K562 (cell line): ENCODE results near the gene HIPK2. TPM values are rescaled to one million over a fixed set of nuclear protein-coding genes. Genes with fewer than 3 reads are reported as not detected.
A peak's percentile ranks its signal among the peaks of the same experiment; 100 is the strongest.

Experiments used
- CREB3L1 ChIP-seq: fragments of 450-650 bp; IDR thresholded peaks from 2 replicates; pipeline ENCODE4 v1.6.1; 2014; ENCODE audit warnings: low read depth, mild to moderate bottlenecking, moderate library complexity, borderline replicate concordance
- ETV6 ChIP-seq, 3 experiments: fragments of 150-350 bp in 1 of 3; sonication (generic) in 1 of 3; formaldehyde crosslinking in 1 of 3; IDR thresholded peaks; 2 replicates each; pipeline versions ENCODE4 v1.6.1 to v1.8.0; 2014 to 2022; ENCODE audit warnings: borderline replicate concordance in 2 of 3, low read depth in 2 of 3, antibody characterized with exemption in 1 of 3, low read length in 1 of 3, mild to moderate bottlenecking in 1 of 3, missing genetic modification reagents in 1 of 3
- HLTF ChIP-seq: fragments of 450-650 bp; IDR thresholded peaks from 2 replicates; pipeline ENCODE4 v1.6.1; 2016
- POLR2B ChIP-seq: fragments of 450-650 bp; IDR thresholded peaks from 2 replicates; pipeline ENCODE4 v1.6.1; 2018; ENCODE audit warnings: low read depth; ENCODE audit not compliant: partially characterized antibody
- SNRNP70 ChIP-seq: fragments of 200-400 bp; formaldehyde crosslinking; optimal IDR thresholded peaks from 2 replicates; pipeline ENCODE3; 2017; ENCODE audit warnings: low read depth, low read length
- TEAD2 ChIP-seq: fragments of 450-650 bp; IDR thresholded peaks from 2 replicates; pipeline ENCODE4 v1.6.1; 2016; ENCODE audit warnings: missing genetic modification characterization, control low read depth, missing compliant biosample characterization
- ZNF184 ChIP-seq: sonication (generic); formaldehyde crosslinking; IDR thresholded peaks from 2 replicates; pipeline ENCODE4 v1.5.0; 2020; ENCODE audit warnings: missing genetic modification reagents
- ZNF518B ChIP-seq: fragments of 250-450 bp; sonication (Bioruptor Pico); IDR thresholded peaks from 2 replicates; pipeline ENCODE4 v1.5.0; 2021; ENCODE audit warnings: mild to moderate bottlenecking, moderate library complexity
- ZNF589 ChIP-seq: fragments of 200-800 bp; sonication (Bioruptor generic); IDR thresholded peaks from 2 replicates; pipeline ENCODE4 v1.6.1; 2016; ENCODE audit warnings: low read depth, missing genetic modification characterization, missing compliant biosample characterization
- ZNF75A ChIP-seq: fragments of 450-650 bp; formaldehyde crosslinking; IDR thresholded peaks from 2 replicates; pipeline ENCODE4 v1.4.0; 2020; ENCODE audit warnings: mild to moderate bottlenecking
- polyA plus RNA-seq, 8 experiments: library from polyadenylated mRNA; depleted of rRNA in 4 of 8; stranded (reverse) in 5 of 8; unstranded in 3 of 8; fragments of >200 nt; fragmentation: Nextera tagmentation in 2 of 8; fragmentation: Illumina TruSeq in 1 of 8; extraction: Ambion mirVana in 2 of 8; extraction: Trizol in 1 of 8; gene quantifications; 2 replicates each; pipeline versions ENCODE4 v1.2.1 to v1.2.3, GENCODE V29; 2011 to 2014; ENCODE audit warnings: inconsistent platforms in 1 of 8, missing spikeins in 1 of 8
- total RNA-seq, 7 experiments: library from RNA; depleted of rRNA in 6 of 7; stranded (reverse); fragments of >200 nt in 6 of 7; fragmentation: Illumina TruSeq in 2 of 7; extraction: Trizol in 2 of 7; gene quantifications; 2 replicates each; pipeline versions ENCODE4 v1.2.1 to v1.2.3, GENCODE V29; 2011 to 2021; ENCODE audit warnings: low replicate concordance in 1 of 7
- TF ChIP-seq, protein P1 (sequence below): fragments of 450-650 bp; IDR thresholded peaks from 2 replicates; pipeline ENCODE4 v1.6.1; 2018; ENCODE audit warnings: mild to moderate bottlenecking, low read depth; ENCODE audit not compliant: partially characterized antibody
- TF ChIP-seq, protein P2 (sequence below): fragments of 450-650 bp; formaldehyde crosslinking; IDR thresholded peaks from 2 replicates; pipeline ENCODE4 v1.4.0; 2020; ENCODE audit warnings: mild to moderate bottlenecking, mixed read lengths

Gene HIPK2
- total and polyA plus RNA-seq, 9 of the 15 experiments (the other 6 are each of a cell fraction or from before 2014, with no cell fraction given), result 0.69 to 19.8 (median 5.1) TPM

DNA sequence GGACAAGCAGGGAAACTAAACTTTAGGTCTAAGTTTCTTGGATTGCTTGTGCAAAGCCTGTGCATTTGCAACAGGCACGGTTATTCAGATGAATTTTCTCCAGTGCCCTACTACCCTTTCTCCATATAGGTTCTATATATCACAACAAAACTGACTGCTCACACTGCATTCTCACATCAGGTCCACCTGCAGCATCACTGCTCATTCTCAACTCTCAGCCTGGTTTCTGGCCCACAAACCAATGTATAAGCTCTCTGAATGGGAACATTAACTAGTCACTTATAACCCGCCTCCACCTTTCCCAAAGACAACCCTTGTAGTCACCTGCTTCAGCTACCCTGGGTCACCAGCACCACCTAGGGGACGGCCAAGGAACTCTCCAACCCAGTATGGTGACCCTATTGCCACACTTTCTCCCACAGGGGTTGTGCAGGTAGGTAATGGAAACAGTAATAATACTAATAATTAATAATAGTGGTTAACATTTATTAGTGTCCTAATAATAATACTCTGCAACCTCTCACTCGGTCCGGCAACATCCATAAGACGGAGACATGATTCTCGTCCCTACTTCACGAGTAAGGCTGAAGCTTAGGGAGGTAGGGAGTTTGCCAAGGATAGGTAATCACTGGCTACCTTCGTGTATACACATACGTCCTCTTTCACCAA is 157.0 kb downstream of the HIPK2 start (continued):
- TF ChIP-seq, protein P1, sequence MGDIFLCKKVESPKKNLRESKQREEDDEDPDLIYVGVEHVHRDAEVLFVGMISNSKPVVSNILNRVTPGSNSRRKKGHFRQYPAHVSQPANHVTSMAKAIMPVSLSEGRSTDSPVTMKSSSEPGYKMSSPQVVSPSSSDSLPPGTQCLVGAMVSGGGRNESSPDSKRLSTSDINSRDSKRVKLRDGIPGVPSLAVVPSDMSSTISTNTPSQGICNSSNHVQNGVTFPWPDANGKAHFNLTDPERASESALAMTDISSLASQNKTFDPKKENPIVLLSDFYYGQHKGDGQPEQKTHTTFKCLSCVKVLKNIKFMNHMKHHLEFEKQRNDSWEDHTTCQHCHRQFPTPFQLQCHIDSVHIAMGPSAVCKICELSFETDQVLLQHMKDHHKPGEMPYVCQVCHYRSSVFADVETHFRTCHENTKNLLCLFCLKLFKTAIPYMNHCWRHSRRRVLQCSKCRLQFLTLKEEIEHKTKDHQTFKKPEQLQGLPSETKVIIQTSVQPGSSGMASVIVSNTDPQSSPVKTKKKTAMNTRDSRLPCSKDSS, result no peak
- TF ChIP-seq POLR2B, result no peak
- TF ChIP-seq ZNF184 (CRISPR knock-in tag), result no peak
- TF ChIP-seq ZNF75A (CRISPR knock-in tag), result no peak
- TF ChIP-seq CREB3L1, result no peak
- no peak for TF ChIP-seq ZNF518B (CRISPR knock-in tag)
- TF ChIP-seq TEAD2 (tag), result no peak
- TF ChIP-seq HLTF, result no peak
- TF ChIP-seq SNRNP70, result no peak
- TF ChIP-seq, protein P2, sequence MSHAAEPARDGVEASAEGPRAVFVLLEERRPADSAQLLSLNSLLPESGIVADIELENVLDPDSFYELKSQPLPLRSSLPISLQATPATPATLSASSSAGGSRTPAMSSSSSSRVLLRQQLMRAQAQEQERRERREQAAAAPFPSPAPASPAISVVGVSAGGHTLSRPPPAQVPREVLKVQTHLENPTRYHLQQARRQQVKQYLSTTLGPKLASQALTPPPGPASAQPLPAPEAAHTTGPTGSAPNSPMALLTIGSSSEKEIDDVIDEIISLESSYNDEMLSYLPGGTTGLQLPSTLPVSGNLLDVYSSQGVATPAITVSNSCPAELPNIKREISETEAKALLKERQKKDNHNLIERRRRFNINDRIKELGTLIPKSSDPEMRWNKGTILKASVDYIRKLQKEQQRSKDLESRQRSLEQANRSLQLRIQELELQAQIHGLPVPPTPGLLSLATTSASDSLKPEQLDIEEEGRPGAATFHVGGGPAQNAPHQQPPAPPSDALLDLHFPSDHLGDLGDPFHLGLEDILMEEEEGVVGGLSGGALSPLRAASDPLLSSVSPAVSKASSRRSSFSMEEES, result no peak
- TF ChIP-seq ZNF589 (CRISPR knock-in tag), result no peak
- no peak for TF ChIP-seq ETV6 (IDR thresholded peaks at IDR 0.05; ENCODE audit: borderline replicate concordance in 1 of 2, low read depth in 2 of 2, low read length in 1 of 2)
- peak; percentile 99 for TF ChIP-seq ETV6 (CRISPR knock-in tag; IDR thresholded peaks at IDR 0.05; ENCODE audit: borderline replicate concordance)
